ENCODE measurements around the gene SIRT4. TPM values are rescaled to one million over a fixed set of nuclear protein-coding genes. Genes with fewer than 3 reads are reported as not detected.
A peak's percentile ranks its signal among the peaks of the same experiment; 100 is the strongest.

SIRT4 gene
- total and polyA plus RNA-seq, 2 of the 13 experiments (the other 11 are each of a cell fraction or from before 2014, with no cell fraction given) = 3.4 to 5.8 TPM

- 0 out of 2 replicates have a peak, but pooled peaks have one; percentile 32 for TF ChIP-seq ZNF276 (CRISPR knock-in tag; IDR thresholded peaks at IDR 0.05; ENCODE audit: low read depth)
- no peak for TF ChIP-seq DDIT3 (CRISPR knock-in tag; IDR thresholded peaks at IDR 0.05)
- peak; percentile 37; the same call in 1 of the 2 replicates for TF ChIP-seq ZNF510 (CRISPR knock-in tag; IDR thresholded peaks at IDR 0.05; ENCODE audit: low read depth)
- TF ChIP-seq ARID5B (CRISPR knock-in tag; IDR thresholded peaks at IDR 0.05) = 0 out of 2 replicates have a peak, but pooled peaks have one; percentile 4
- TF ChIP-seq MEIS1 (CRISPR knock-in tag; IDR thresholded peaks at IDR 0.05; ENCODE audit: borderline replicate concordance) = peak; percentile 39; the same call in 1 of the 2 replicates
- TF ChIP-seq ARID4A (CRISPR knock-in tag; IDR thresholded peaks at IDR 0.05; ENCODE audit: borderline replicate concordance) = no peak
- TF ChIP-seq NBN (conservative IDR thresholded peaks at IDR 0.05) = no peak
- TF ChIP-seq ZNF670 (CRISPR knock-in tag; IDR thresholded peaks at IDR 0.05; ENCODE audit: borderline replicate concordance) = peak; percentile 57; the same call in 1 of the 2 replicates
- 0 out of 2 replicates have a peak, but pooled peaks have one; percentile 5 for TF ChIP-seq MTA1 (CRISPR knock-in tag; IDR thresholded peaks at IDR 0.05; ENCODE audit: borderline replicate concordance)
- TF ChIP-seq NR2F6 (IDR thresholded peaks at IDR 0.05) = 0 out of 2 replicates have a peak, but pooled peaks have one; percentile 5
- TF ChIP-seq NR2F6 (CRISPR knock-in tag; IDR thresholded peaks at IDR 0.05) = no peak
- peak; percentile 7; the same call in 1 of the 2 replicates for TF ChIP-seq ARNTL (CRISPR knock-in tag; IDR thresholded peaks at IDR 0.05)
These were observed 35.8 kb upstream of the SIRT4 start (continued) for GRCh38 chr12:120266180-120266870.

Measured in HepG2 (cell line).